Endothelial cell (in vitro differentiated cells): Measurements from ENCODE around the gene APOA4. TPM values are rescaled to one million over a fixed set of nuclear protein-coding genes. Genes with fewer than 3 reads are reported as not detected.
A peak's percentile ranks its signal among the peaks of the same experiment; 100 is the strongest.

ENCODE experiments used
- DNase-seq: peaks from one replicate; pipeline ENCODE4 v3.0.0; 2021; ENCODE audit warnings: low spot score
- H3K27ac Mint-ChIP-seq: one replicate; pipeline ENCODE4 v1.8.0; 2021; ENCODE audit warnings: mixed read lengths, inconsistent platforms; ENCODE audit not compliant: unreplicated experiment
- H3K27me3 Mint-ChIP-seq: one replicate; pipeline ENCODE4 v1.8.0; 2021; ENCODE audit warnings: mild to moderate bottlenecking, moderate library complexity, mixed read lengths, inconsistent platforms; ENCODE audit not compliant: unreplicated experiment
- H3K36me3 Mint-ChIP-seq: one replicate; pipeline ENCODE4 v1.8.0; 2021; ENCODE audit warnings: mild to moderate bottlenecking, low read depth, mixed read lengths, inconsistent platforms; ENCODE audit not compliant: unreplicated experiment
- H3K4me1 Mint-ChIP-seq: one replicate; pipeline ENCODE4 v1.8.0; 2021; ENCODE audit warnings: mild to moderate bottlenecking, mixed read lengths, inconsistent platforms; ENCODE audit not compliant: unreplicated experiment
- H3K4me3 Mint-ChIP-seq: one replicate; pipeline ENCODE4 v1.8.0; 2021; ENCODE audit warnings: mild to moderate bottlenecking, mixed read lengths, inconsistent platforms; ENCODE audit not compliant: unreplicated experiment
- H3K9me3 Mint-ChIP-seq: one replicate; pipeline ENCODE4 v1.8.0; 2021; ENCODE audit warnings: mixed read lengths, inconsistent platforms; ENCODE audit not compliant: unreplicated experiment
- CTCF ChIP-seq: fragments of 200-600 bp; sonication (generic); IDR thresholded peaks from one replicate; pipeline ENCODE4 v1.5.0; 2021; ENCODE audit warnings: antibody characterized with exemption; ENCODE audit not compliant: unreplicated experiment
- total RNA-seq: library from RNA; stranded (reverse); fragmentation: NEBNext Ultra II Directional; extraction: Animal tissue kit (Norgen Biotek cat#: 25700); gene quantifications from one replicate; pipeline ENCODE4 v1.2.1, GENCODE V29; 2021; ENCODE audit not compliant: unreplicated experiment

APOA4 gene
- total RNA-seq, 1 donor from 2014 or later = not detected

DNA sequence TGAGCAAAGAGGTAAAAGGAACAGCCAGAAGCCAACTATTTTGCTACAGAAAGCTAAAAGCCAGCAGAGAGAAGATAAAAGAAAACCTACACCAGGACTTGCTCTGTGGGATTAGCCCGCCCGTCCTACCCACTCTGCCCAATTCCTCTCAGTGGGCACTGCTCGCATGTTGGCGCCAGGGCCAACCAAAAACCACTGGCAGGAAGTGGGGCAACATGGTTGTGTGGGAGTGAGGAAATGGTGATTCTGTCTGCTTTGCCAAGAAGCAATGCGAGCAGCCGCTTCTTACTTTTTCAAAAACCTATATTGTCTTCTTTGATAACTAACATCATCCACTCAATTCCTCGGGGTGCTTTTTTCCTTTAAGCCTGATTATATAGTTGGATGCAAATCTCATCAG lies 28.5 kb upstream of the APOA4 start:
- no peaks in the 10 kb centered on the region for H3K9me3 Mint-ChIP-seq
- no peaks in the 10 kb centered on the region for H3K27me3 Mint-ChIP-seq
- no peak overlapping the region for H3K4me3 Mint-ChIP-seq
- peaks cover 17% of the 10 kb centered on the region for H3K36me3 Mint-ChIP-seq
- H3K4me1 Mint-ChIP-seq = peaks cover 5% of the 10 kb centered on the region
- H3K27ac Mint-ChIP-seq = no peak overlapping the region
- TF ChIP-seq CTCF = no peak
- no peak for DNase-seq

- H3K36me3 Mint-ChIP-seq = peaks cover 21% of the 10 kb centered on the region
- no peak overlapping the region for H3K4me3 Mint-ChIP-seq
- H3K4me1 Mint-ChIP-seq = peaks cover 5% of the 10 kb centered on the region
- peak overlapping the region; percentile 3 for H3K27ac Mint-ChIP-seq
- no peak for TF ChIP-seq CTCF
- DNase-seq = no peak
- no peaks in the 10 kb centered on the region for H3K27me3 Mint-ChIP-seq
- H3K9me3 Mint-ChIP-seq = no peaks in the 10 kb centered on the region
Measured at GRCh38 chr11:116849486-116849885, 26.4 kb upstream of the APOA4 start.

GRCh38 chr11:116849060-116849459 lies 26.0 kb upstream of the APOA4 start:
- no peak overlapping the region for H3K27ac Mint-ChIP-seq
- H3K4me3 Mint-ChIP-seq = no peak overlapping the region
- H3K36me3 Mint-ChIP-seq = peaks cover 21% of the 10 kb centered on the region
- DNase-seq = no peak
- no peak for TF ChIP-seq CTCF
- H3K4me1 Mint-ChIP-seq = peaks cover 5% of the 10 kb centered on the region
- H3K9me3 Mint-ChIP-seq = no peaks in the 10 kb centered on the region
- no peaks in the 10 kb centered on the region for H3K27me3 Mint-ChIP-seq

DNA sequence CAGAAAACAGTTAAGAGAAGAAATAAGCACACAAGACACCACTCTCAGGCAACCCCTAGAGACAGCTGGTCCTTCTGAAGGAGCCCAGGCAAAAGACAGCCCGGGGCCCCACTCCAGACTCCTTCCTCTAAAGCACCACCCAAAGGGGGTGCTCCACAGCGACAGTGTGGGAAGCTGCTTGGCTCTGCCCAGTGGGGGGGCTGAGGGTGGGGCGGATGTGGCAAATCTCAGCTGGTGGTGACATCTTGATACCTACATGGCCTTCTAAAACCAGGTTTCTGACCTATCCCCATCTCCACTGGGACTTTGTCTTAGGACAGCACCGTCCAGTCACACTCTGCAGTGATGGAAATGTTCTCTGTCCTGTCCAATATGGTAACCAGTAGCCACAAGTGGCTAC lies 24.5 kb upstream of the APOA4 start:
- Mint-ChIP-seq H3K27ac (no peak overlapping the region), H3K27me3 (no peaks in the 10 kb centered on the region), H3K36me3 (peaks cover 21% of the 10 kb centered on the region), H3K4me1 (peaks cover 6% of the 10 kb centered on the region), H3K4me3 (no peak overlapping the region), H3K9me3 (no peaks in the 10 kb centered on the region)
- TF ChIP-seq CTCF = no peak
- no peak for DNase-seq

DNA sequence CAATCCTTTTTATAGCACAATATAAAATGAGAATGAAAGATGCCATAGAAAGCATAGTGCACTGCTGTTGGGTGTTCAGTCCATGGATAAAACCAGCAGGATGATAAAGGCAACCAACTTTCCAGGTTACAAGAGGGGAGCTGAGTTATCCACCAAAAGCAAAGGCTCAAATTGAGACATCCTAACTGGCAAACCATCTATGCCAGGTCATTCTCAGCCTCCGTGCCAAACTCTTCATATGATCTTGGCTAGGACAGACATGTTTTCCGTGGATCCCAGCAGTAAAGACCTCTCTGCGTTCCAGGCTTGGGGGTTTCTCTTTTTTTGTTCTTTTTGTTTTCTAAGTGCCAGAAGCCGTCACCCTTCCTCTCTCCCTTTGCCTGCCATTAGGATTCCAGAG lies 21.6 kb upstream of the APOA4 start:
- peaks cover 7% of the 10 kb centered on the region for H3K4me1 Mint-ChIP-seq
- peaks cover 20% of the 10 kb centered on the region for H3K36me3 Mint-ChIP-seq
- no peak overlapping the region for H3K4me3 Mint-ChIP-seq
- H3K27ac Mint-ChIP-seq = no peak overlapping the region
- H3K9me3 Mint-ChIP-seq = no peaks in the 10 kb centered on the region
- TF ChIP-seq CTCF = no peak
- DNase-seq = no peak
- H3K27me3 Mint-ChIP-seq = no peaks in the 10 kb centered on the region
